Common myeloid progenitor, CD34-positive (primary cell): Measurements from ENCODE around the gene SLC25A19.
A peak's percentile ranks its signal among the peaks of the same experiment; 100 is the strongest.

Experiments
- CTCF ChIA-PET: fragments of 350-600 bp; sonication (Branson Sonifier 250); formaldehyde crosslinking; loops from one replicate; lab custom pipeline; 2021; ENCODE audit warnings: antibody characterized with exemption; lab: Charles Lee
- POLR2A ChIA-PET: fragments of 350-600 bp; sonication (Branson Sonifier 250); formaldehyde crosslinking; loops from one replicate; lab custom pipeline; 2021; ENCODE audit warnings: antibody characterized with exemption; lab: Charles Lee
- DNase-seq, 3 donors: peaks; one replicate each; pipeline versions ENCODE4 v3.0.0 to v3.0.0-alpha.2; 2013
- H3K27ac ChIP-seq, 2 experiments: 1 replicate in 1 of 2; 2 replicates in 1 of 2; pipeline ENCODE4 v1.7.0; 2013; ENCODE audit warnings: inconsistent platforms in 2 of 2, low read length in 2 of 2, mild to moderate bottlenecking in 2 of 2, low read depth in 1 of 2, moderate library complexity in 1 of 2; ENCODE audit not compliant: severe bottlenecking in 2 of 2, insufficient read depth in 1 of 2, poor library complexity in 1 of 2
- H3K27me3 ChIP-seq, 5 experiments: replicated peaks in 2 of 5; 1 replicate in 3 of 5; 2 replicates in 2 of 5; pipeline versions ENCODE4 v1.6.1 to v1.7.0; 2013; ENCODE audit warnings: low read length in 4 of 5, mild to moderate bottlenecking in 2 of 5, moderate library complexity in 2 of 5, inconsistent platforms in 1 of 5; ENCODE audit not compliant: insufficient read depth in 5 of 5, control insufficient read depth in 4 of 5
- H3K36me3 ChIP-seq, 4 experiments: 1 replicate in 2 of 4; 2 replicates in 2 of 4; pipeline versions ENCODE4 v1.6.1 to v1.7.0; 2013; ENCODE audit warnings: low read length in 3 of 4, control low read depth in 1 of 4, mild to moderate bottlenecking in 1 of 4; ENCODE audit not compliant: control insufficient read depth in 4 of 4, insufficient read depth in 4 of 4
- H3K4me1 ChIP-seq, 4 experiments: 1 replicate in 3 of 4; 2 replicates in 1 of 4; pipeline versions ENCODE4 v1.6.1 to v1.7.1; 2013; ENCODE audit warnings: low read length in 3 of 4, mild to moderate bottlenecking in 3 of 4, control low read depth in 1 of 4, inconsistent platforms in 1 of 4, moderate library complexity in 1 of 4; ENCODE audit not compliant: control insufficient read depth in 4 of 4, insufficient read depth in 4 of 4; ENCODE audit errors: control extremely low read depth in 1 of 4
- H3K4me3 ChIP-seq, 7 experiments: 1 replicate in 4 of 7; 2 replicates in 3 of 7; pipeline versions ENCODE4 v1.5.1 to v1.7.0; 2013; ENCODE audit warnings: mild to moderate bottlenecking in 7 of 7, low read length in 6 of 7, moderate library complexity in 6 of 7, inconsistent platforms in 2 of 7, low read depth in 2 of 7, control low read depth in 1 of 7; ENCODE audit not compliant: insufficient read depth in 4 of 7, control insufficient read depth in 1 of 7; ENCODE audit errors: extremely low read depth in 1 of 7
- H3K9me3 ChIP-seq, 5 experiments: 1 replicate in 4 of 5; 2 replicates in 1 of 5; pipeline versions ENCODE4 v1.6.1 to v1.7.1; 2013; ENCODE audit warnings: low read length in 4 of 5, mild to moderate bottlenecking in 2 of 5, inconsistent platforms in 1 of 5, low read depth in 1 of 5, moderate library complexity in 1 of 5; ENCODE audit not compliant: control insufficient read depth in 4 of 5, insufficient read depth in 2 of 5; ENCODE audit errors: control extremely low read depth in 1 of 5
- WGBS: methylation state at CpG from one replicate; pipeline ENCODE4 v1.1.5; 2013; ENCODE audit not compliant: insufficient coverage; 5-methylcytosine and 5-hydroxymethylcytosine counted together

SLC25A19 gene

DNA sequence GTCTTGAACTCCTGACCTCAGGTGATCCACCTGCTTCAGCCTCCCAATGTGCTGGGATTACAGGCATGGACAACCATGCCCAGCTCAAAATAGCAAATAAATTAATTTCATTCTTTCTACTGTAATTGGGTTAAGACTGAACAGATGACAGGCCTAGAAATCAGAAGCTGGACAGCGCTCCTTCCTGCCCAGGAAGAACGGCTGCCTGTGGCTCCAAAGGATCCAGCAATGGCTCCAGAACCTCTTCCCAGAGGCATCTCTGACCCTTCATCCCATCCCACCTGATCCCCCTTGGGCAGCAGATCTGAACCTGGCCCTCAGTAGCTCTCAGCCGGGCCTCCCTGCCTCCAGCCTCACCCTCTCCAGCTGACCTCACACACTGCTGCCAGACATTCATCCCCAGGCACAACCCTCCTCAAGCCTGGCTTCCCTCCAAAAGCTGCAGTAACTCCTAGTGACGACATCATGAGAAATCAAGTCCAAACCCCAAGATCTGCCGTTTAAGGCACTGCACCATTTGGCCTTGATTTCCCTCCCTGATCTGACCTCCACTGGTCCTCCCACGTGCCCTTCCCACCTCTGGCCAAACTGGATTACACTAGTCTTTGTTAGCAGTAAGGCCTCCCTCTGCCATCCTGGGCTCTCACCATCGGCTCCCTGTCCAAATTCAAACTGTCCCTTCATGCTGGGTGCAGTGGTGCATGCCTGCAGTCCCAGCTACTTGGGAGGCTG, 15.1 kb downstream of the SLC25A19 start:
- Histone ChIP-seq H3K4me1 (peaks cover 0 to 33% (median 25%) of the 10 kb centered on the region in 4 experiments), H3K9me3 (no peaks in the 10 kb centered on the region), H3K27me3 (no peaks in the 10 kb centered on the region), H3K36me3 (peaks cover 5 to 49% (median 32%) of the 10 kb centered on the region in 4 experiments), H3K4me3 (no peak overlapping the region), H3K27ac (no peak overlapping the region)
- WGBS: 98% methylated on average over 7 of the region's 7 CpGs
- CTCF ChIA-PET: interaction anchor here (1.2 to 5.1 kb wide), 3 partner anchors 13 to 62 kb away, joined by 3 to 40 read pairs (median 4); partner anchors contain the start of genes GGA3 and MRPS7
- DNase-seq: no peak
- POLR2A ChIA-PET: interaction anchor here (0.6 to 1.6 kb wide), 2 partner anchors 12 to 42 kb away, joined by 3 read pairs; partner anchors contain the start of genes GGA3 and MRPS7

GRCh38 chr17:75272848-75273184, 16.4 kb downstream of the SLC25A19 start:
- no peak for DNase-seq
- Histone ChIP-seq H3K9me3 (no peaks in the 10 kb centered on the region), H3K27me3 (no peaks in the 10 kb centered on the region), H3K36me3 (peaks cover 5 to 43% (median 29%) of the 10 kb centered on the region in 4 experiments), H3K4me1 (peaks cover 0 to 40% (median 27%) of the 10 kb centered on the region in 4 experiments), H3K27ac (no peak overlapping the region), H3K4me3 (no peak overlapping the region)
- ChIA-PET CTCF (interaction anchor here (3.5 to 5.1 kb wide), 2 partner anchors 12 to 17 kb away, joined by 20 to 40 read pairs; partner anchors contain the start of genes GGA3, MRPS7 and SLC25A19), POLR2A (no interaction called here)
- WGBS: 76% methylated on average over 3 of the region's 3 CpGs

DNA sequence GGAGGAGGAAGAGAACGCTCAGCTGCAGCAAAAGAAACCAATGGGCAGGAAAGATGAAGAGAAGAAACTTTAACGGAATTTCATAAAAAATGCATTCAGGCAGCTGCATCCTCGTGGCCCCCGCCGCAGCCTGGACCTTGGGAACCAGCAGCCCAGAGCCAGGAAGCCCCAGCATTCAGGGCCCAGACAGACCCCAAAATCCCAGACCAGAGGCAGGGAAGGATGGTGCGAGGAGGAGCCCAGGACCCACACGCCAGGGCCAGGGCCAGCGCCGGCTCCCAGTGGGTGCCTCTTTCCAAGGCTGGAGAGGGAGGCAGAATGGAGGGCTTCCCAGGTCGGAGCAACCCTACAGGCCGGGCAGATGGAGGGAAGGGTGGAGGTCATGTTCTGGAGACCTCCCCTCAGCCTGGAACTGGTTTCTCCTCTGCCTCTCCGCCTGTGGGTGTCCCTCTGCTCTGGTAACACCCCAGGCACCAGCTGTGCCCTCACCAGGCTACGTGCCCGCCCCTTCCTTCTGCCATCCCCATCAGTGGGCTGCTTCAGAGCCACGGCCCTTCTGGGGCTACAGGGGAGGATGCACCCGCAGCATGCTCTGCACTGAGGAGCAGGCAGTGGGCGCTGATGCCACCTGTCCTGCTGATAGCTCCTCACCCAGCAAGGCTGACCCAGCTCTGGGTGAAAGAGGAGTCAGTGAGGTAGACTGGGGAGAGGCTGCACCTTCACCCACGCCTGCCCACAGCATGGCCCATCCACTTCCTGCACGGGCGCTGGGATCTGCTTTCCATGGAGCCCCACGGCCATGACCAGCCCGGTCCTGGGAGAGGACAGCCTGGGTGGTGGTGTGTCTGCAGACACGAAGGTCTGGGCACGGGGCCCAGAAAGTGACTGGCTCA, 17.0 kb downstream of the SLC25A19 start:
- ChIA-PET POLR2A (interaction anchor here (1.6 to 2.5 kb wide), 3 partner anchors 11 to 134 kb away, joined by 4 to 39 read pairs (median 13); partner anchors contain the start of genes GGA3, MRPS7 and SLC25A19), CTCF (interaction anchor here (1.0 to 5.1 kb wide), 8 partner anchors 10 to 158 kb away, joined by 4 to 40 read pairs (median 16); partner anchors contain the start of genes GGA3, MRPS7 and SLC25A19)
- no peak for DNase-seq
- Histone ChIP-seq H3K9me3 (no peaks in the 10 kb centered on the region), H3K36me3 (peaks cover 4 to 44% (median 27%) of the 10 kb centered on the region in 4 experiments), H3K4me1 (peaks cover 0 to 46% (median 27%) of the 10 kb centered on the region in 4 experiments), H3K27ac (peak overlapping the region in 1 of 2 experiments; percentile 64), H3K4me3 (peak overlapping the region; percentile 79 to 96 (median 91)), H3K27me3 (no peaks in the 10 kb centered on the region)
- 63% methylated on average over 23 of the region's 24 CpGs for WGBS

- H3K4me1 ChIP-seq: peaks cover 0 to 53% (median 27%) of the 10 kb centered on the region in 4 experiments
- H3K4me3 ChIP-seq: peak overlapping the region; percentile 79 to 96 (median 91)
- ChIA-PET CTCF (interaction anchor here (0.6 to 5.1 kb wide), 23 partner anchors 11 to 375 kb away, joined by 3 to 40 read pairs (median 5); partner anchors contain the start of genes GGA3, MRPS7, NUP85 and SLC25A19), POLR2A (interaction anchor here (0.7 to 2.5 kb wide), 5 partner anchors 10 to 398 kb away, joined by 3 to 39 read pairs (median 4); partner anchors contain the start of genes FDXR, GGA3, MRPS7 and SLC25A19)
- WGBS: under 1% methylated on average over 65 of the region's 74 CpGs
- H3K36me3 ChIP-seq: peaks cover 2 to 48% (median 29%) of the 10 kb centered on the region in 4 experiments
- H3K27ac ChIP-seq: peak overlapping the region in 1 of 2 experiments; percentile 64
- peak; percentile 61 to 84 (median 72) for DNase-seq
- no peaks in the 10 kb centered on the region for H3K27me3 ChIP-seq
- H3K9me3 ChIP-seq: no peaks in the 10 kb centered on the region
Observed at GRCh38 chr17:75271233-75271954, 17.8 kb downstream of the SLC25A19 start.

GRCh38 chr17:75270966-75271232, 18.3 kb downstream of the SLC25A19 start, which contains the start of gene MIF4GD:
Gene MIF4GD (minus strand): TSS chr17:75271231. CDS start chr17:75270195, 1,036 bp downstream.
- peaks cover 0 to 53% (median 28%) of the 10 kb centered on the region in 4 experiments for H3K4me1 ChIP-seq
- peak in 1 of 3 donors; percentile 88 for DNase-seq
- WGBS: 0% methylated on average over 36 of the region's 39 CpGs

More at GRCh38 chr17:75270966-75271232, 18.3 kb downstream of the SLC25A19 start, which contains the start of gene MIF4GD:
- ChIA-PET POLR2A (interaction anchor here (0.7 to 2.5 kb wide), 5 partner anchors 9 to 398 kb away, joined by 3 to 39 read pairs (median 4); partner anchors contain the start of genes FDXR, GGA3, MRPS7 and SLC25A19), CTCF (interaction anchor here (0.6 to 5.1 kb wide), 23 partner anchors 10 to 375 kb away, joined by 3 to 40 read pairs (median 5); partner anchors contain the start of genes GGA3, MRPS7, NUP85 and SLC25A19)
- Histone ChIP-seq H3K27ac (peak within 1 kb of the TSS; percentile 85 to 90), H3K4me3 (peak within 1 kb of the TSS; percentile 79 to 96 (median 91)), H3K36me3 (peaks cover 2 to 53% (median 34%) of the 10 kb centered on the region in 4 experiments), H3K9me3 (no peaks in the 10 kb centered on the region), H3K27me3 (no peaks in the 10 kb centered on the region)
